ENCODE results near the gene CDC42BPB.

CDC42BPB gene

DNA sequence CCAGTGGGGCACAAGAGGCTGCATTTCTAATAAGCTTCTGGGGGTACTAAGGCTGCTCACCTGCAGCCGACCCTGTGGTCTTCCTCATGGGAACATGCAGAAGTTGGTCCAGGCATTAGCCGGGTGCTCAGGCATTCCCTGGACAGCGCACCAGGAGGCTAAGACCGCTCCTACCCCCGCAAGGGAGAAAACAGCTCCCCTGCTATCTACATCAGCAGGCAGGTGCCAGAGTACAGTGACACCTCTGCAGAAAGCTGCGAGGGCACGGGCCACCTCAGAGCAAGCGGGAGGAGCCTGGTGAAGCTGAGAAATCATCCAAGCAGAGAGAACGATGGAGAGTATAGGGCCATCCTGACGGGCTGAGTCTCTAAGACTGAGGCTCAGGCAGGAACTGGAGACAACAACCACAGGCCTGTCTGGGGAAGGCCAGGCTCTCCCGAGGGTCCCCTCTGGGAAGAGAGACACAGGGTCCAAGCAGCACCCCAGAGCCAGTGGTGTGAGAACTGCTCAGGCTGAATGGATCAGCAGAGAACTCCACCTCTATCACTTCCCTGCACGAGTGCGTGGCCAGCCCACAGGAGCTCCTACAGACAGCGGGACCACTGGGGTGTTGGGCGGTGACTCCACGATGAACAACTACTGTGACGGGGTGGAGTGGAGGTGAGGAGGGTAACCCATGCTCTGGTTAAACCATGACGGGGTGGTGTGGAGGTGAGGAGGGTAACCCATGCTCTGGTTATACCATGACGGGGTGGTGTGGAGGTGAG, 72.8 kb downstream of the CDC42BPB start:
- peaks cover 18% of the 10 kb centered on the region for H3K9me3 Mint-ChIP-seq
- no peaks in the 10 kb centered on the region for H3K4me1 Mint-ChIP-seq (ENCODE audit: low read depth)
- H3K27me3 Mint-ChIP-seq (ENCODE audit: low read depth): peaks cover 3% of the 10 kb centered on the region
- DNase-seq (ENCODE audit: low spot score): no peak
- H3K36me3 Mint-ChIP-seq (ENCODE audit: low read depth): no peaks in the 10 kb centered on the region
- no peak overlapping the region for H3K27ac Mint-ChIP-seq
- no peak overlapping the region for H3K4me3 Mint-ChIP-seq

DNA sequence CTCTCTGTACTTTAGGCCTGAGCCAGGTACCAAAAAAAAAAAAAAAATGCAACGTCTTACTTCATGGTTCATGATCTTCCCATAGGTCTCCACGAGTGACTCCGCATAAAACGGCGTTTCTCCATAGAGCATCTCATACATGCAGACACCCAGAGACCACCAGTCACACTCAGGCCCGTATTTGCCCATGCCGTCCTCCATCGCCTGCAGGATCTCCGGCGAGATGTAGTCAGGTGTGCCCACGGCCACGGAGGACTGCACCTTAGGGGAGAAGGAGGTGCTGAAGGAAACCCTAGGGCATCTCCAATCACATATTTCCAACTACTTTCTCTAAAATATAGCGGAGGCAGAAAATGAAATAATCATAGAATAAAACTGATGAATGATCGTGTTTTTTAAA, 73.9 kb downstream of the CDC42BPB start:
- Mint-ChIP-seq H3K27me3 (ENCODE audit: low read depth) (peaks cover 2% of the 10 kb centered on the region), H3K4me3 (no peak overlapping the region), H3K27ac (no peak overlapping the region), H3K9me3 (peaks cover 13% of the 10 kb centered on the region), H3K36me3 (ENCODE audit: low read depth) (no peaks in the 10 kb centered on the region), H3K4me1 (ENCODE audit: low read depth) (no peaks in the 10 kb centered on the region)
- DNase-seq (ENCODE audit: low spot score): no peak

DNA sequence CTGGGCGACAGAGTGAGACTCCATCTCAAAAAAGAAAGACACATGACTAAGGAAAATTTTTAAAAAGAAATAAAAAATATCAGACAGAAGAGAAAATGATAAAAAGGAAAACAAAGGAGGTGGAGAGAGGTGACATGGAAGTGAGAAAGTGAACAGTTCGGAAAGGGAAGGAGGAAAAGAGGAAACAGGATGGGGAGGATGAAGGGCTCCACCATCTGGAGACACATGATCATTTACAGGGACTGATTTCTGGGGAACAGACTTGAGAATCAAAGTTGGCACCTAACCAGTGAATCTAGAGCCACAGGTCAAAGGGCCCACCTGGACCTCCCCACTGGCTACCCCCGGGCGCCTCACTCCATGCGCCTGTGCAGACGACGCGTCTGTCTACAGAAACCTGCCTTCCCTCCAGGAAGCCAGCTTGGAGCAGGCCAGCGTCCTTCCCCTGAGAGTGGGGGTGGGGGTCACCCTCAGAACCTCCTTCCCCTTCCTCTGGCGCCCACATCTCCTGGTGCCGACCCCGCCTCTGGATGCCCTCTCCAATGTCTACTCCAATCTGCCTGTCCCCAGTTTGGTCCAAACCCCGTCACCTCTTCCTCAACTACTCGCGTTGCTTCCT, 74.4 kb downstream of the CDC42BPB start:
- DNase-seq (ENCODE audit: low spot score): no peak
- Mint-ChIP-seq H3K4me3 (no peak overlapping the region), H3K4me1 (ENCODE audit: low read depth) (no peaks in the 10 kb centered on the region), H3K36me3 (ENCODE audit: low read depth) (no peaks in the 10 kb centered on the region), H3K9me3 (peaks cover 8% of the 10 kb centered on the region), H3K27ac (no peak overlapping the region), H3K27me3 (ENCODE audit: low read depth) (no peaks in the 10 kb centered on the region)

DNA sequence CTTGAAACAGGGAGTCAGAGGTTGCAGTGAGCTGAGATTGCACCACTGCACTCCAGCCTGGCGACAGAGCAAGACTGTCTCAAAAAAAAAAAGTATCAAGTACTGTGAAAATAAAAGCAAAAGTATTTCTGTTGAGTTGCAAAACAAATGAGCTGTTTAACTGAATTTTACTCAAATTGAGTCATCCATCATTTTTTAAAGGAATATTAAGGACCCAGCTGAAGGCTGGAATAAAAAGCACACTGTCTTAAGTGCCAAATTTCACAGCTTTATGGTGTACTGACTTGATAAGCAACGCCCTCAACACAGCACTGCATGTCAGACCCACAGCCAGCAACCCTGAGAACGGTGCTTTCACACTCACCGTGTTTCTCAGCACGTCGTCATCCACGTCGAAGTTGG, 76.9 kb downstream of the CDC42BPB start:
- Mint-ChIP-seq H3K4me1 (ENCODE audit: low read depth) (no peaks in the 10 kb centered on the region), H3K27ac (no peak overlapping the region), H3K36me3 (ENCODE audit: low read depth) (no peaks in the 10 kb centered on the region), H3K27me3 (ENCODE audit: low read depth) (no peaks in the 10 kb centered on the region), H3K9me3 (no peaks in the 10 kb centered on the region), H3K4me3 (no peak overlapping the region)
- no peak for DNase-seq (ENCODE audit: low spot score)

DNA sequence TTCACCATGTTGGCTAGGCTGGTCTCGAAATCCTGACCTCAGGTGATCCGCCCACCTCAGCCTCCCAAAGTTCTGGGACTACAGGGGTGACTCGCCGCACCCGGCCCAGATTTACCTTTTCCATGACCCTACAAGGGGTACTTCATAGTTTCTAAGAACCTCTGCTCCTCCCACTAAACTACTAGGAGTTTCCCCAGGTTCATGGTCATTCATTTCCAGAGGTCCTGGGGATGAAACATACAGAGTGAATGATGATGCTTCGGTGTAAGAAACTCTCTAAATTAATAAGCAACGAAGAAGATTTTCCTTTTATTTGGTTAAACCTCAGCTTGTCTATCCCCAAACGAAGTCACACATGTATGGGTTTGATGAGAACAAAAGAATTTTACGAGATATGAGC, 77.9 kb downstream of the CDC42BPB start:
- no peaks in the 10 kb centered on the region for H3K27me3 Mint-ChIP-seq (ENCODE audit: low read depth)
- no peak overlapping the region for H3K4me3 Mint-ChIP-seq
- no peak for DNase-seq (ENCODE audit: low spot score)
- H3K9me3 Mint-ChIP-seq: no peaks in the 10 kb centered on the region
- no peaks in the 10 kb centered on the region for H3K36me3 Mint-ChIP-seq (ENCODE audit: low read depth)
- H3K27ac Mint-ChIP-seq: no peak overlapping the region
- H3K4me1 Mint-ChIP-seq (ENCODE audit: low read depth): no peaks in the 10 kb centered on the region

DNA sequence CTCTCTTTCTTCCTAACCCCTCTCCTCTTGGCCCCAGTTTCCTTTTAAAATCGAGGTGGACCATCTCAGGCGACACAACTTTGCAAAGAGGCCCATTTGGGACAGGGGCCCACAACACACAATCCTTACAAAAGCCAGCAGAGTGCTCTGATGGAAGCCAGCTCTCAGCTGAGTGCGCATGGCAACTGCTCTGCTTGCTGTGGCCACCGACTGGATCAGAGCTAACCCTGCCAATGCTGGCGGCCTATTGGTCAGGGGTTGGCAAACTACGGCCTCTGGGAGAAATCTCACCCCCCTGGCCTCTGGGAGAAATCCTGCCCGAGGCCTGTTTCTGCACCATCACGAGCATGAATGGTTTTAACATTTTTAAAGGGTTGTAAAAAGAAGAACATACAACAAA, 79.9 kb downstream of the CDC42BPB start:
- H3K36me3 Mint-ChIP-seq (ENCODE audit: low read depth): no peaks in the 10 kb centered on the region
- H3K4me3 Mint-ChIP-seq: no peak overlapping the region
- no peaks in the 10 kb centered on the region for H3K9me3 Mint-ChIP-seq
- H3K27ac Mint-ChIP-seq: no peak overlapping the region
- no peaks in the 10 kb centered on the region for H3K27me3 Mint-ChIP-seq (ENCODE audit: low read depth)
- H3K4me1 Mint-ChIP-seq (ENCODE audit: low read depth): no peaks in the 10 kb centered on the region
- DNase-seq (ENCODE audit: low spot score): no peak

DNA sequence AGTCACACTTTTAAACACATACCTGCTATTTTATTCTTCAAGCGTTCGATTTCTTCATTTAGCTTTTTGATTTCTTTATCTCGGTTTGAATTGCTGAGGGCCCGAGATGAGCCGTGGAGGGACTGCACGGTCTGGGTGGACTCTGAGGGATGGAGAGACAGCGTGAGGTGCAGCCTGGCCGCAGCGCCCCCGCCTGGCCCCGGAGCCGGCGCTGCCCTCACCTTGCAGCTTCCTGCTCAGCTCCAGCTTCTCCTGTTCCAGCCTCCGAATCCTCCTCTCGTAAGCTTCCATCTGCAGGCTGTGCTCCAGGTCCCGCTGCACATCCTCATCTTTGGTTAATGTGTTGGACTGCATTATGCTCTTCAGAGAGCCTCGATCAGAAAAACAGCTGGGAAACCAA, 81.7 kb downstream of the CDC42BPB start:
- no peaks in the 10 kb centered on the region for H3K36me3 Mint-ChIP-seq (ENCODE audit: low read depth)

DNA sequence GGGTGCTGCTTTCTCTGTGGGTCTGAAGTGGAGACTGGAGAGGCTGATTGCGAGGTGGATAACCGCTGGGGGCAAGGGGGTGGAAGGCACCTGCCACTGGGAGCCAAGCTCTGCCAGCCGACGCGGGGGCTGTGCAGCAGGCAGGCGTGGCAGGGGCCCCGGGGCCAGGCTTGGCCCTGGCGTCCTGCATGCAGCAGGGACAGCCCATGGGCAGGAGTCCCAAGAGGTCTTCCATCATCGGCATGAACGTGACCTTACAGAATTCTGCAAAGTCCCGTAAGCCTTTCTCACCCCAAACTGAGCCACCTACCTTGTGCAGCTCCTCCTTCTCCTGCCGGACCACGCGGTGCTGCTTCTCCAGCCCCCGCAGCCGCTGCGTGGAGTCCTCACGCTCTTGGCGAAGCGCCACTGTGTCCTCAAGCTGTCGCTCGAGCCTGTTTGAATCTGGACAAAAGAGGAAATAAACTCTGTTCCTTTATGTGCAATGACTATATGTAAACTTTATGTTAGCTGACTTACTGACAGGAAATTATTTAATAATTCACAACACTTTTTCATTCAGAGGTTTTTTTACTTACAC, 83.6 kb downstream of the CDC42BPB start:
- DNase-seq (ENCODE audit: low spot score): no peak
- Mint-ChIP-seq H3K9me3 (no peaks in the 10 kb centered on the region), H3K27me3 (ENCODE audit: low read depth) (no peaks in the 10 kb centered on the region), H3K36me3 (ENCODE audit: low read depth) (no peaks in the 10 kb centered on the region), H3K4me1 (ENCODE audit: low read depth) (no peaks in the 10 kb centered on the region), H3K27ac (no peak overlapping the region), H3K4me3 (no peak overlapping the region)

More for the DNA sequence above, 81.7 kb downstream of the CDC42BPB start:
- DNase-seq (ENCODE audit: low spot score): no peak
- Mint-ChIP-seq H3K27me3 (ENCODE audit: low read depth) (no peaks in the 10 kb centered on the region), H3K27ac (no peak overlapping the region), H3K9me3 (no peaks in the 10 kb centered on the region), H3K4me3 (no peak overlapping the region), H3K4me1 (ENCODE audit: low read depth) (no peaks in the 10 kb centered on the region)

DNA sequence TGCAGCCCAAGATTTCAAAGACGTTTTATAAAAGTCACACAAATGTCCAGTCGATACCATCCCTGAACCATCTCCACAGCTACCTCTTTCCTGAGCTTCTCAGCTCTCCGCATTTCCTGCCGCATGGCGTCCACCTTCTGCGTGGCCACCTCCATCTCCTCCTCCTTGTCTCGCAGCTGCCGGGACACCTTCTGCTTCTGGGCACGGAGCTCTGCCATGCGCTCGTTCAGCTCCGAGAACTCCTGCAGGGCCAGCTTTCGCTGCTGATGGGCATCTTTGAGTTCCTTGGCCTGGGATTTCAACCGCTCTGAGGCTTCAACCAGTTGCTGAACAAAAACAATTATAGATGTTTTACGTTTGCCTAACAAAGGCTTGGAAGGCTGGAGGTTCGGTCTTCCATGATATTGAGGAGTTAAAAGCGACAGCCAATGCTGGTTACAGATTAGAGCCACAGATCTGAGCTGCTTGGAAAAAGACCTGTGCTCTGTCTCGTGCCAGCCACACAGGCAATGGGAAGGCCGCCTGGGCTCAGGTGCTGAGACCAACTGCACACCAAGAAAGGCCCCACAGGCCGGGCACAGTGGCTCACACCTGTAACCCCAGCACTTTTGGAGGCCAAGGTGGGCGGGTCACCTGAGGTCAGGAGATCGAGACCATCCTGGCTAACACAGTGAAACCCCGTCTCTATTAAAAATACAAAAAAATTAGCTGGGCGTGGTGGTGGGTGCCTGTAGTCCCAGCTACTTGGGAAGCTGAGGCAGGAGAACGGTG, 85.3 kb downstream of the CDC42BPB start:
- H3K27ac Mint-ChIP-seq: no peak overlapping the region
- no peaks in the 10 kb centered on the region for H3K4me1 Mint-ChIP-seq (ENCODE audit: low read depth)

DNA sequence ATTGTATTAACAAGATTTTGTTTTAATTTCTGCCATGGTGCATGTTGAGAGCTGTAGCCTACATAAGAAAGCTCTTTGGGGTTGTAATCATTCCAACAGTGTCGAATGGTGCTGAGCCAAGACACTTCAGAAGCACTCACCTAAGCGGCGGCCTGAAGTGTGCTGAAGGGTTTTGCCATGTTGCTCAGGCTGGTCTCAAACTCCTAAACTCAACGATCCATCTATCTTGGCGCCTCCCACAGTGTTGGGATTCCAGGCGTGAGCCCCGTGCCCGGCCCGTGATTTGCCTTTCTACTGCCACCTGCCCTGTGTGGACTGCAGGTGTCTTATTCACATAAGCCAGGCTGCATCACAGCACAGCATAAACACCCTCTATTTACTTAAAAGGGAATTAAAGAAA, 86.0 kb downstream of the CDC42BPB start:
- no peak overlapping the region for H3K4me3 Mint-ChIP-seq
- no peak for DNase-seq (ENCODE audit: low spot score)
- no peaks in the 10 kb centered on the region for H3K36me3 Mint-ChIP-seq (ENCODE audit: low read depth)
- H3K27ac Mint-ChIP-seq: no peak overlapping the region
- no peaks in the 10 kb centered on the region for H3K4me1 Mint-ChIP-seq (ENCODE audit: low read depth)
- H3K27me3 Mint-ChIP-seq (ENCODE audit: low read depth): no peaks in the 10 kb centered on the region
- no peaks in the 10 kb centered on the region for H3K9me3 Mint-ChIP-seq

More for the DNA sequence above, 85.3 kb downstream of the CDC42BPB start:
- Mint-ChIP-seq H3K9me3 (no peaks in the 10 kb centered on the region), H3K36me3 (ENCODE audit: low read depth) (no peaks in the 10 kb centered on the region), H3K4me3 (no peak overlapping the region), H3K27me3 (ENCODE audit: low read depth) (no peaks in the 10 kb centered on the region)
- DNase-seq (ENCODE audit: low spot score): no peak

DNA sequence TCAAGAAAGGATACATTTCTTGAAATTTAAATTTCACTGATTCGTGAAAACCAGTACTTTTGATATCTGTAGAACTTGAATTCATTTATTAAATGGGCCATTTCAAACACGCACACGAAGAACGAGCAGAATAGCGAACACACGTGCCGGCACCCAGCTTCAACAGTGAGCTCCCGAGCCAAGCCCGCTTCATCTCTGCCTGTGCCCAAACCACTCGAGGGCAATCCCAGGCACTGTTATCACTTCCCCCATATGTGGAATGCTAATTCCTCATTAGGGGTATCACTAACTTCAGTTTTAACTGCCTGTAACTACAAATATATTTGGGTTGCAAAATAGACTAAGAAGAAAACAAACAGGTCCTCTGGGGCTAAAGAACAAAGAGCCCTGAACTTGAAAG, 86.9 kb downstream of the CDC42BPB start:
- Mint-ChIP-seq H3K4me1 (ENCODE audit: low read depth) (no peaks in the 10 kb centered on the region), H3K27ac (no peak overlapping the region), H3K9me3 (no peaks in the 10 kb centered on the region), H3K4me3 (no peak overlapping the region), H3K27me3 (ENCODE audit: low read depth) (no peaks in the 10 kb centered on the region), H3K36me3 (ENCODE audit: low read depth) (no peaks in the 10 kb centered on the region)
- DNase-seq (ENCODE audit: low spot score): no peak

DNA sequence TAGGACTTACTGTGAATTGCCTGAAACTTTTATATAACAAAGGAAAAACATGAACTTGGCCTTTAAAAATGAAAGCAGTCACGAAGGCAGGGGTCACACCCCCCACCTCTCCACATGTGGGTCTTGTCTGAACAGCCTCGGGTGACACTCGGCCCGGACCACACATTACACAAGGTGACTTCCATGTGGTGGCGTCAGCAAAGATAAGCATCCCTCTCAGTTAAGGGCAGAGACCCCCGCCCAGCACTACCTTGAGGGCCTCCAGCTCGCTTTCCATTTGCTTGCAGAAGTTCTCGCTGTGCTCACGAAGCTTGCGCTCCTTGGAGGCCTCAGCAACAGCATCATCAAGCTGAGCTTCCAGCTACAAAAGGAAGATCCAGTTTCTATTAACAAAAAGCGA, 87.4 kb downstream of the CDC42BPB start:
- DNase-seq (ENCODE audit: low spot score): no peak
- H3K4me3 Mint-ChIP-seq: no peak overlapping the region
- H3K27ac Mint-ChIP-seq: no peak overlapping the region
- H3K9me3 Mint-ChIP-seq: no peaks in the 10 kb centered on the region
- no peaks in the 10 kb centered on the region for H3K36me3 Mint-ChIP-seq (ENCODE audit: low read depth)
- no peaks in the 10 kb centered on the region for H3K4me1 Mint-ChIP-seq (ENCODE audit: low read depth)
- H3K27me3 Mint-ChIP-seq (ENCODE audit: low read depth): no peaks in the 10 kb centered on the region

DNA sequence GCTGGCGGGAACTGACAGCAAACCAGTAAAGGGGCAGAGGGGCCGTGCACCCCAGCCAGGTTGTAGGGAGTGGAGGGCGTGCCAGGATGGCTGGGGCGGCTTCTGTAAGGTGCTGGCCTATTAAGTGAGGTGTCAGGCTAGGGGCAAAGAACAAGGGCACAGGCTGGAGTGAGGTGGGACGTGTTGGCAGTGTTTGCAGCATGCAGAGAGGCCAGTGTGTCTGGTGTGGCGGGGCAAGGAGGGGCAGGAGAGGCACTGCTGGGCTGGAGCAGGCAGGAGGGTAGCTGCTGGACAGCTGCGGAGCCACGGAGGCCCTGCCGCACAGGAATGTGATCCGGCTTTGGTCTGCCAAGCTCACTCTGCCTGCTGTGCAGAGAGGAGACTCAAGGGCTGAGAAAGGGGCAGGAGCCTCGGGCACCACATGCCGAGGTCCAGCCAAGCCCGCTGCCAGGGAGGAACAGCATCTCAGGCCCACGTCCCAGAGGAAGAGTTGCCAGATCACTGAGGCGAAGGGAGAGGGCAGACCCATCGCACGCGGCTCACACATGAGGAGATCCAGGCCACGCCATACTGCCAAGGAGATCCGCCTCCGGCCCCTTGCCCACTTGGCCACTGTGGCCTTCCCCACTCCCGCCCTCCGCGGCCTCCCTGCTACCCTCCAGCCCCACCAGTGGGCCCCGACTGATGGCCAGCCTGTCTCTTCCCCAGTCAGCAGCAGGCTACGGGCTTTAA, 88.1 kb downstream of the CDC42BPB start:
- H3K27ac Mint-ChIP-seq: no peak overlapping the region
- H3K9me3 Mint-ChIP-seq: no peaks in the 10 kb centered on the region
- H3K27me3 Mint-ChIP-seq (ENCODE audit: low read depth): no peaks in the 10 kb centered on the region
- no peaks in the 10 kb centered on the region for H3K36me3 Mint-ChIP-seq (ENCODE audit: low read depth)
- H3K4me1 Mint-ChIP-seq (ENCODE audit: low read depth): no peaks in the 10 kb centered on the region
- no peak for DNase-seq (ENCODE audit: low spot score)
- no peak overlapping the region for H3K4me3 Mint-ChIP-seq

Measured in T-helper 2 cell treated with Interferon-gamma antibody and Interleukin-4, amounts not matched to agents 5 μg/mL and 100 μg/mL, for 36 hours (primary cell).